ENCODE results near the gene LASP1NB.
"Not testable (repeated sequence)": the region's sequence is repeated elsewhere in the genome, so short reads cannot be mapped to it uniquely, and the experiment has no call there.

The LASP1NB gene

DNA sequence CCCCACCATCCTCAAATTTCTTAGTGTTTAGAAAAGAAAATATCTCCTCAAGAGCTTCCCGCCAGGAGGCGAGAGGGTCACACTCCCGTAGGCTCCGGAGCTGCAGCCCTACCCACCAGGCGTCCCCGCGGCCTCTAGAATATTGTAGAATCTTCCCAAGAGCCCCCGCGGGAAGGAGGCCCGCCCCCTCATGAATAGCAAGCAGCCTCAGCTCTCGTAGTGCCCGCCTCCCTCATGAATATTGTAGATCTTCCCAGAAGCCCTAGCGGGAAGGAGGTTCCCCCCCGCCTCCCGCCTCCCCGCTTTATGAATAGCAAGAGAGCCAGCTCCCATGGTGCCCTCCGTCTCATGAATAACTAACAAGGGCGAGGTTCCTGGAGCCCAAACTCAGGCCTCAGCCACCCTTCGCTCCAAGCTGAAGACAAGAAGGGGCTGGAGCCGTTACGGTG lies 41.9 kb downstream of the LASP1NB start, which contains the start of gene FBXO47:
Gene FBXO47 (minus strand): TSS at position 114 of the 449 bp plus-strand sequence. CDS start 4,378 bp downstream, outside the sequence.
- Histone ChIP-seq H3K9me3 (ENCODE audit: control insufficient read depth, insufficient read depth, low read length) (peaks cover 4% of the 10 kb centered on the region; the same call in 1 of the 2 replicates), H3K27me3 (ENCODE audit: control insufficient read depth, insufficient read depth, low read length) (no peaks in the 10 kb centered on the region), H3K27ac (ENCODE audit: low read depth, low read length) (peak within 1 kb of the TSS; percentile 31), H3K4me3 (ENCODE audit: low read depth, low read length) (peak within 1 kb of the TSS; percentile 20; the same call in 1 of the 2 replicates)
- CTCF ChIA-PET: interaction anchor here (0.7 to 2.4 kb wide), 2 partner anchors 16 to 186 kb away, joined by 3 to 16 read pairs; no protein-coding TSS in a partner anchor
- POLR2A ChIA-PET: interaction anchor here (0.6 to 0.7 kb wide), 2 partner anchors 66 to 233 kb away, joined by 3 to 12 read pairs; partner anchors contain the start of gene RPL19
- TF ChIP-seq, protein P1, sequence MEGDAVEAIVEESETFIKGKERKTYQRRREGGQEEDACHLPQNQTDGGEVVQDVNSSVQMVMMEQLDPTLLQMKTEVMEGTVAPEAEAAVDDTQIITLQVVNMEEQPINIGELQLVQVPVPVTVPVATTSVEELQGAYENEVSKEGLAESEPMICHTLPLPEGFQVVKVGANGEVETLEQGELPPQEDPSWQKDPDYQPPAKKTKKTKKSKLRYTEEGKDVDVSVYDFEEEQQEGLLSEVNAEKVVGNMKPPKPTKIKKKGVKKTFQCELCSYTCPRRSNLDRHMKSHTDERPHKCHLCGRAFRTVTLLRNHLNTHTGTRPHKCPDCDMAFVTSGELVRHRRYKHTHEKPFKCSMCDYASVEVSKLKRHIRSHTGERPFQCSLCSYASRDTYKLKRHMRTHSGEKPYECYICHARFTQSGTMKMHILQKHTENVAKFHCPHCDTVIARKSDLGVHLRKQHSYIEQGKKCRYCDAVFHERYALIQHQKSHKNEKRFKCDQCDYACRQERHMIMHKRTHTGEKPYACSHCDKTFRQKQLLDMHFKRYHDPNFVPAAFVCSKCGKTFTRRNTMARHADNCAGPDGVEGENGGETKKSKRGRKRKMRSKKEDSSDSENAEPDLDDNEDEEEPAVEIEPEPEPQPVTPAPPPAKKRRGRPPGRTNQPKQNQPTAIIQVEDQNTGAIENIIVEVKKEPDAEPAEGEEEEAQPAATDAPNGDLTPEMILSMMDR (IDR thresholded peaks at IDR 0.05; ENCODE audit: low read depth, low read length): peak; percentile 6; the same call in 1 of the 2 replicates
- DNase-seq (ENCODE audit: low read depth, low spot score): peak; percentile 51

DNA sequence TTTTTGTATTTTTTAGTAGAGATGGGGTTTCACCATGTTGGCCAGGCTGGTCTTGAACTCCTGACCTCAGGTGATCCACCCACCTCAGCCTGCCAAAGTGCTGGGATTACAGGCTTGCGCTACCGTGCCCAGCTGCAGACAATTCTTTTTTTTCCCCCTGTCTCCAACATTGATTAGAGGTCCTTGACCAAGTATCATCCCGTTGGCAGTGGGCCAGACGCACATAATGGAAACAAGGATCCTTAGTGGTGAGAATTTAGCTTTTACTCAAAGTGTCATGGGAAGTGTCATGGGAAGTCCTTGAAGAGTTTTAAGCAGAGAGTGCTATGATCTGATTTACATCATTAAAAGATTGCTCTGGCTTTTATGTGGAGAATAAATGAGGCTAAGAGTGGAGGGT lies 43.9 kb downstream of the LASP1NB start:
- Histone ChIP-seq H3K27me3 (ENCODE audit: control insufficient read depth, insufficient read depth, low read length) (no peaks in the 10 kb centered on the region), H3K27ac (ENCODE audit: low read depth, low read length) (no peak overlapping the region), H3K9me3 (ENCODE audit: control insufficient read depth, insufficient read depth, low read length) (peaks cover 4% of the 10 kb centered on the region; the same call in 1 of the 2 replicates), H3K4me3 (ENCODE audit: low read depth, low read length) (no peak overlapping the region)
- no peak for DNase-seq (ENCODE audit: low read depth, low spot score)
- TF ChIP-seq, protein P1 (IDR thresholded peaks at IDR 0.05; ENCODE audit: low read depth, low read length): no peak
- CTCF ChIA-PET: no interaction called here
- POLR2A ChIA-PET: no interaction called here

DNA sequence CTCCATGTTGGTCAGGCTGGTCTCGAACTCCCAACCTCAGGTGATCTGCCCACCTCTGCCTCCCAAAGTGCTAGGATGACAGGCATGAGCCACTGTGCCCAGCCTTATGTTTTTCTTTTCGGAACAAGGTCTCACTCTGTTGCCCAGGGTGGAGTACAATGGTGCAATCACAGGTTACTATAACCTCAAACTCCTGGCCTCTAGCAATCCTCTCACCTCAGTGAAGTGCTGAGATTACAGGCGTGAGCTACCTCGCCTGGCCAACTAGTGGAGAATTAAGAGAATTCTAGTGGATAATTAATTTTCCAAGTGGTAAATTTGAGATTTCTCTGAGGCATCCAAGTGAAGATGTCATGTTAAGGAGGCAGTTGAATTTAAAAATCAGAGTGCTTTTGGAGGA lies 44.7 kb downstream of the LASP1NB start:
- Histone ChIP-seq H3K4me3 (ENCODE audit: low read depth, low read length) (no peak overlapping the region), H3K27ac (ENCODE audit: low read depth, low read length) (no peak overlapping the region), H3K27me3 (ENCODE audit: control insufficient read depth, insufficient read depth, low read length) (no peaks in the 10 kb centered on the region), H3K9me3 (ENCODE audit: control insufficient read depth, insufficient read depth, low read length) (peaks cover 4% of the 10 kb centered on the region; the same call in 1 of the 2 replicates)
- ChIA-PET POLR2A (no interaction called here), CTCF (no interaction called here)
- DNase-seq (ENCODE audit: low read depth, low spot score): no peak
- TF ChIP-seq, protein P1 (IDR thresholded peaks at IDR 0.05; ENCODE audit: low read depth, low read length): no peak

DNA sequence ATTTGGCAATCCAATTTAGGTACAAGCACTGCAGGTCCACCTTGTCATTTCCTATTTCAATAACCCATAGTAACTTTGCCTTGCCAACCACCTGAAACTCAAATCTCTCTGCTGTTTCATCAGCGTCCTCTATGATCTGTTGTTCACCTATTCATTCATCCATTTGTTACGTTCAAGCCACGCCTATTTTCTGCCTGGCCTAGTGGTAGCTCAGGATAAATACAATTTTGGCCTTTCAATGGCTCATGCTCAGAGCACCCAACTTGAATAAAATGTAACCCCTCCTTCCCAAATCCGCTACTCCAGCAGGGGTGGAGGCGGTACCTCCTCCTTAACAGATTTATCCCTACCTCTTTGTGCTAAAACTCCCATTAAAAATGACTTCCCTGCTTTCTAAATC lies 45.4 kb downstream of the LASP1NB start:
- no peak for DNase-seq (ENCODE audit: low read depth, low spot score)
- POLR2A ChIA-PET: no interaction called here
- CTCF ChIA-PET: interaction anchor here (1.4 kb wide), 1 partner anchor 12 kb away, joined by 10 read pairs; no protein-coding TSS in a partner anchor
- no peak overlapping the region for H3K27ac ChIP-seq (ENCODE audit: low read depth, low read length)
- TF ChIP-seq, protein P1 (IDR thresholded peaks at IDR 0.05; ENCODE audit: low read depth, low read length): no peak
- no peak overlapping the region for H3K4me3 ChIP-seq (ENCODE audit: low read depth, low read length)
- no peaks in the 10 kb centered on the region for H3K27me3 ChIP-seq (ENCODE audit: control insufficient read depth, insufficient read depth, low read length)
- peaks cover 4% of the 10 kb centered on the region; the same call in 1 of the 2 replicates for H3K9me3 ChIP-seq (ENCODE audit: control insufficient read depth, insufficient read depth, low read length)

DNA sequence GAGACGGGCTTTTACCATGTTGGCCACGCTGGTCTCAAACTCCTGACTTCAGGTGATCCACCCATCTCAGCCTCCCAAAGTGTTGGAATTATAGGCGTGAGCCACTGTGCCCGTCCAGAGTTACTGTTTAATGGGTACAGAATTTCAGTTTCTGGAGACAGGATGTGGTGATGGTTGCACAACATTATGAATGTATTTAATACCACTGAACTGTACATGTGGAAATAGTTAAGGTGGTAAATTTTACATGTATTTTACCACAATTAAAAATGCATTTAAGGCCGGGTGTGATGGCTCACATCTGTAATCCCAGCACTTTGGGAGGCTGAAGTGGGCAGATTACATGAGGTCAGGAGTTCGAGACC lies 50.8 kb downstream of the LASP1NB start:
- ChIA-PET CTCF (interaction anchor here (0.6 to 2.7 kb wide), 4 partner anchors 48 to 268 kb away, joined by 3 to 18 read pairs (median 4); no protein-coding TSS in a partner anchor), POLR2A (interaction anchor here (0.7 kb wide), 1 partner anchor 74 kb away, joined by 3 read pairs; no protein-coding TSS in a partner anchor)
- H3K4me3 ChIP-seq (ENCODE audit: low read depth, low read length); H3K27ac ChIP-seq (ENCODE audit: low read depth, low read length); H3K9me3 ChIP-seq (ENCODE audit: control insufficient read depth, insufficient read depth, low read length); H3K27me3 ChIP-seq (ENCODE audit: control insufficient read depth, insufficient read depth, low read length); DNase-seq (ENCODE audit: low read depth, low spot score): not testable (repeated sequence)

All from AG04450 (cell line).